ENCODE results near the gene PTPN20. TPM values are rescaled to one million over a fixed set of nuclear protein-coding genes. Genes with fewer than 3 reads are reported as not detected.
"Not testable (repeated sequence)": the region's sequence is repeated elsewhere in the genome, so short reads cannot be mapped to it uniquely, and the experiment has no call there.

The PTPN20 gene
- total RNA-seq, 1 experiment from 2014 or later, result not detected

- DNase-seq (ENCODE audit: low read depth), result not testable (repeated sequence)
Observed at GRCh38 chr10:46948687-46949518, 37.7 kb downstream of the PTPN20 start.

GRCh38 chr10:46952540-46952939 lies 41.3 kb downstream of the PTPN20 start:
- not testable (repeated sequence) for DNase-seq (ENCODE audit: low read depth)

GRCh38 chr10:46960742-46961141 lies 49.5 kb downstream of the PTPN20 start:
- not testable (repeated sequence) for DNase-seq (ENCODE audit: low read depth)

- not testable (repeated sequence) for DNase-seq (ENCODE audit: low read depth)
Observed at GRCh38 chr10:46963356-46963755, 52.1 kb downstream of the PTPN20 start.

- DNase-seq (ENCODE audit: low read depth), result not testable (repeated sequence)
Observed at GRCh38 chr10:46967013-46967412, 55.8 kb downstream of the PTPN20 start.

- DNase-seq (ENCODE audit: low read depth), result not testable (repeated sequence)
Observed at GRCh38 chr10:46980223-46980622, 69.0 kb downstream of the PTPN20 start.

GRCh38 chr10:46987233-46987924 lies 76.2 kb downstream of the PTPN20 start:
- DNase-seq (ENCODE audit: low read depth), result not testable (repeated sequence)

GRCh38 chr10:46992803-46993561 lies 81.8 kb downstream of the PTPN20 start:
- DNase-seq (ENCODE audit: low read depth), result peak; percentile 46

- DNase-seq (ENCODE audit: low read depth), result no peak
Observed at GRCh38 chr10:46995234-46995633, 84.0 kb downstream of the PTPN20 start.

GRCh38 chr10:46998192-46998591 lies 87.0 kb downstream of the PTPN20 start:
- DNase-seq (ENCODE audit: low read depth), result no peak

GRCh38 chr10:46998595-46998994 lies 87.4 kb downstream of the PTPN20 start:
- DNase-seq (ENCODE audit: low read depth), result no peak

GRCh38 chr10:46999217-46999616 lies 88.0 kb downstream of the PTPN20 start:
- no peak for DNase-seq (ENCODE audit: low read depth)

GRCh38 chr10:47008769-47009168 lies 97.5 kb downstream of the PTPN20 start:
- no peak for DNase-seq (ENCODE audit: low read depth)

- DNase-seq (ENCODE audit: low read depth), result no peak
Observed at GRCh38 chr10:47009215-47009838, 98.1 kb downstream of the PTPN20 start.

- no peak for DNase-seq (ENCODE audit: low read depth)
Observed at GRCh38 chr10:47010036-47010435, 98.8 kb downstream of the PTPN20 start.

GRCh38 chr10:47012214-47012613 lies 101.0 kb downstream of the PTPN20 start:
- no peak for DNase-seq (ENCODE audit: low read depth)

- DNase-seq (ENCODE audit: low read depth), result no peak
Observed at GRCh38 chr10:47013507-47014154, 102.4 kb downstream of the PTPN20 start.

GRCh38 chr10:47015404-47015803 lies 104.2 kb downstream of the PTPN20 start:
- DNase-seq (ENCODE audit: low read depth), result no peak

- DNase-seq (ENCODE audit: low read depth), result no peak
Observed at GRCh38 chr10:47016564-47016963, 105.3 kb downstream of the PTPN20 start.

GRCh38 chr10:47018026-47018735 lies 107.0 kb downstream of the PTPN20 start:
- no peak for DNase-seq (ENCODE audit: low read depth)
